Panc1 (cell line): ENCODE results near the gene ZNF506. TPM values are rescaled to one million over a fixed set of nuclear protein-coding genes. Genes with fewer than 3 reads are reported as not detected.
"Not testable (repeated sequence)": the region's sequence is repeated elsewhere in the genome, so short reads cannot be mapped to it uniquely, and the experiment has no call there.

Experiments used
- ATAC-seq: fragments of 200-7000 bp; cut with Tn5 transposase; 2 replicates; pipeline ENCODE4 v1.9.1; 2020; ENCODE audit warnings: mild to moderate bottlenecking, moderate library complexity
- BruUV-seq: library from RNA; stranded (reverse); fragments of 400-500 nt; replicated peaks from 2 replicates; lab custom pipeline; 2021; lab: Mats Ljungman, UMichigan
- CTCF ChIA-PET: fragments of 300-600 bp; sonication (Branson Sonifier 250); formaldehyde crosslinking; loops from one replicate; lab custom pipeline; 2022; ENCODE audit warnings: antibody characterized with exemption; lab: Charles Lee
- POLR2A ChIA-PET: fragments of 300-600 bp; sonication (Branson Sonifier 250); formaldehyde crosslinking; loops from one replicate; lab custom pipeline; 2022; ENCODE audit warnings: antibody characterized with exemption; lab: Charles Lee
- DNase-seq: peaks from one replicate; pipeline ENCODE4 v3.0.0-alpha.2; 2010; ENCODE audit warnings: low read depth, low spot score
- H3K27ac ChIP-seq: 2 replicates; pipeline ENCODE4 v1.5.1; 2011; ENCODE audit warnings: mild to moderate bottlenecking, low read length, inconsistent platforms
- H3K27me3 ChIP-seq: fragments of 200-500 bp; sonication (Bioruptor generic); 2 replicates; pipeline ENCODE4 v1.6.0; 2014; ENCODE audit warnings: low read length, inconsistent platforms; ENCODE audit not compliant: control insufficient read depth, insufficient read depth
- H3K36me3 ChIP-seq: fragments of 200-500 bp; sonication (Bioruptor generic); 2 replicates; pipeline ENCODE4 v1.5.1; 2014; ENCODE audit warnings: inconsistent platforms, mild to moderate bottlenecking, low read length, moderate library complexity; ENCODE audit not compliant: control insufficient read depth, insufficient read depth
- H3K4me1 ChIP-seq: 2 replicates; pipeline ENCODE4 v1.5.1; 2011; ENCODE audit warnings: inconsistent platforms, mild to moderate bottlenecking, low read length, moderate library complexity; ENCODE audit not compliant: control insufficient read depth, insufficient read depth
- H3K4me3 ChIP-seq, 2 experiments: 2 replicates each; pipeline ENCODE4 v1.5.1; 2011 to 2012; ENCODE audit warnings: low read depth in 2 of 2, low read length in 2 of 2, mild to moderate bottlenecking in 2 of 2, inconsistent platforms in 1 of 2, moderate library complexity in 1 of 2
- H3K9me3 ChIP-seq: fragments of 200-500 bp; sonication (Bioruptor generic); 2 replicates; pipeline ENCODE4 v1.5.1; 2014; ENCODE audit warnings: low read depth, mild to moderate bottlenecking, inconsistent platforms, low read length, moderate library complexity; ENCODE audit not compliant: control insufficient read depth, insufficient read depth
- CTCF ChIP-seq: fragments of 450-650 bp; IDR thresholded peaks from 2 replicates; pipeline ENCODE4 v1.5.1; 2017; ENCODE audit warnings: mild to moderate bottlenecking
- POLR2AphosphoS5 ChIP-seq: IDR thresholded peaks from 2 replicates; pipeline ENCODE4 v1.6.1; 2012; ENCODE audit warnings: mild to moderate bottlenecking, low read depth, low read length, moderate library complexity
- REST ChIP-seq, 2 experiments: IDR thresholded peaks; 2 replicates each; pipeline ENCODE4 v1.6.1; 2011 to 2012; ENCODE audit warnings: low read depth in 2 of 2, control low read depth in 1 of 2, low read length in 1 of 2, mild to moderate bottlenecking in 1 of 2, moderate library complexity in 1 of 2; ENCODE audit not compliant: insufficient read depth in 1 of 2
- SIN3A ChIP-seq: IDR thresholded peaks from 2 replicates; pipeline ENCODE4 v1.6.1; 2012; ENCODE audit warnings: low read depth, mild to moderate bottlenecking, low read length, moderate library complexity, borderline replicate concordance; ENCODE audit not compliant: insufficient read depth
- TCF7L2 ChIP-seq: IDR thresholded peaks from 2 replicates; pipeline ENCODE4 v1.6.1; 2011; ENCODE audit warnings: mild to moderate bottlenecking, low read depth, low read length, inconsistent platforms
- in situ Hi-C: cut with HindIII; loops from 2 replicates; pipeline ENCODE4 v1.10.0; 2016; ENCODE audit warnings: low sequenced_read_pairs, low pct_unique_long_range_greater_than_20kb
- intact Hi-C: fragments of 100-400 bp; cut with micrococcal nuclease; formaldehyde crosslinking; loops from one replicate; pipeline ENCODE4 v1.10.0; 2022; ENCODE audit not compliant: unreplicated experiment
- total RNA-seq: library from RNA; stranded (reverse); gene quantifications from one replicate; pipeline ENCODE4 v1.2.1, GENCODE V29; 2021; ENCODE audit not compliant: unreplicated experiment

The ZNF506 gene
- total RNA-seq, 1 experiment from 2014 or later, result 11.4 TPM

- Histone ChIP-seq H3K36me3 (no peaks in the 10 kb centered on the region; the same call in 1 of the 2 replicates), H3K4me3 (no peak overlapping the region), H3K27me3 (no peaks in the 10 kb centered on the region), H3K27ac (no peak overlapping the region), H3K4me1 (no peaks in the 10 kb centered on the region), H3K9me3 (peaks cover 6% of the 10 kb centered on the region; the same call in 1 of the 2 replicates)
- ChIA-PET CTCF (no interaction called here), POLR2A (no interaction called here)
- no TSS peak for BruUV-seq
- DNase-seq (no peak), ATAC-seq (no peak)
- no peak for TF ChIP-seq POLR2AphosphoS5
- intact Hi-C loops, result no loop called here
- in situ Hi-C loops, result no loop called here
Measured at GRCh38 chr19:19816679-19817078, 4.9 kb downstream of the ZNF506 start.

- intact Hi-C loops, H3K36me3 ChIP-seq, in situ Hi-C loops, H3K27me3 ChIP-seq, DNase-seq, CTCF ChIA-PET, H3K27ac ChIP-seq, BruUV-seq, ATAC-seq, H3K4me1 ChIP-seq, H3K9me3 ChIP-seq, H3K4me3 ChIP-seq: not testable (repeated sequence)
- POLR2A ChIA-PET, result interaction anchor here (0.6 kb wide), 1 partner anchor 54 kb away, joined by 4 read pairs; no protein-coding TSS in a partner anchor
Measured at GRCh38 chr19:19811999-19812398, 9.6 kb downstream of the ZNF506 start.

- ChIA-PET POLR2A (no interaction called here), CTCF (no interaction called here)
- intact Hi-C loops (no loop called here), in situ Hi-C loops (no loop called here)
- H3K27ac ChIP-seq, result no peak overlapping the region
- H3K9me3 ChIP-seq, result peaks cover 7% of the 10 kb centered on the region
- no peak for TF ChIP-seq REST (IDR thresholded peaks at IDR 0.05; ENCODE audit: insufficient read depth in 1 of 2, low read depth in 2 of 2, low read length in 1 of 2)
- no peak for TF ChIP-seq POLR2AphosphoS5
- TF ChIP-seq TCF7L2, result no peak
- TF ChIP-seq SIN3A, result no peak
- no peak for TF ChIP-seq CTCF
- no peaks in the 10 kb centered on the region for H3K4me1 ChIP-seq
- BruUV-seq, result no TSS peak
- DNase-seq, result no peak
- H3K4me3 ChIP-seq, result no peak overlapping the region
- no peaks in the 10 kb centered on the region for H3K27me3 ChIP-seq
- ATAC-seq, result no peak
- H3K36me3 ChIP-seq, result no peaks in the 10 kb centered on the region
Measured at GRCh38 chr19:19805480-19805879, 16.1 kb downstream of the ZNF506 start.
